GOT3 (cell line): Measurements from ENCODE around the gene SH3TC1.

Source experiments
- DNase-seq: peaks from one replicate; lab custom pipeline; 2025; ENCODE audit warnings: mixed read lengths; lab: John Stamatoyannopoulos, UW

Gene SH3TC1

DNA sequence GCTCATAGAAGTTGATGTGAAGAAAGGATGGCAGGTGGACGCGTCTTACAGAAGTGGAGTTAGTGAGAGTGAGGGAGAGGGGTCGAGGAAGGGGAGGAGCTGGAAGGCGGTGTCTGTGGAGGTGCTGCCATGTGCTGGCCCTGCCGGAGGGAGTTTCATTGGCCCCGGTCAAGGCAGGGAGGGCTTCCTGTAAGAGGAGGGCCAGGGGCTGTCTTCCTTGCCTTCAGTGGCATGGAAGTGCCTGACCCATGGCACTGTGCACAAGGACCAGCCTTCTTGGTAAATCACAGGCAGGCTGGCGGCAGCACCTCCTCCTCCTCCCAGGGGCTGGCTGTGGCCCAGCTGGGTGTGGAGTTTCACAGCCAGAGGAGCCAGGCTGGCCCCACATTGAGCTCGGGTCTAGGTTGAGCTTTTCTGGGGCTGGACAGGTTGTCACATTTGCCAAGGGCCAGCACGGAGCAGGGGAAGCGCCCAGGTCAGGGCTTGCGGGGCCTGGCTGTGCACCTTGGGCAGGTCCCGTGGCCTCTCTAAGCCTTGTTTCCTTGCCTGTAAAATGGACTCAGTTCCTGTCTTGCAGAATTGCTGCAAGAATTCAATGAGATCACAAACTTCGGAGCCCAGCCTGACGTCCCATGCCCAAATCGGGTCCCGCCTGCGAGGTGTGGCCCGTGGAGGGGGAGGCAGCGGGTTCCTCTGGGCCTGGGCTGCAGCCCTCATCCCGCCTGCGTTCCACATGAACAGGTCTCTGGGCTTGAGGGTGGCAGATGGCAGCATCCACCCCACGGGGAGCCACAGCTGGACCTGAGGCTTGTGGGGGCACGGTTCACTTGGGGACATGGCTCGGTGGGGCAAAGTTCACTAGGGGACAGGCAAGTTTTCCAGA lies 77.5 kb downstream of the SH3TC1 start:
- DNase-seq = no peak

DNA sequence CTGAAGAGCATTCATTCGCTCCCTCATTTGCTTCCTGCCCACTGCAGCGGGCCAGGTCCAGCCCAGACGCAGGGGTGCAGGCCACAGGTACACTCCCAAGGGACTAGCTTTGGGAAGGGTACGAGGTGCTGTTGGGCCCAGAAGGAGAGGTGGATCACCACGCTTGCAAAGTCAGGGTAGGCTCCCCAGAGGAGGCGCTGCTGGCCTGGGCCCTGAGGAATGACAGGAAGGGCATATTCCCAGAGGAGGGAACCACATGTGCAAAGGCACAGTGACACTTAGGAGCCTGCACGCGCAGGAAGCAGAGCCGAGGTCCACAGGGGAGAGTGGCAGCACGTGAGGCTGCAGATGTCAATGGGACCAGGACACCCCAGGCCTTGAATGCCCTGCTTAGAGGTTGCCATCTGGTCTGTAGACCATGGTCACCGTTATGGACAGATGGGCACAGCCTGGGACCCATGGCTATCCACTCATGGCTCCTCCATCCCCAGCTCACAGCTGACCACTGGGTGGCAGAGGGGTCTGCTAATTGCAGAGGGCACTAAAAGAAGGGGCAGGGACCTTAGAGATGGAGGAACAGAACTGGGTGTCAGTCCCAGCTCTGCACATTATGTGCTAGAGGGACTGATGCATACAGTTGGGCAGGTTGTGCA lies 78.4 kb downstream of the SH3TC1 start:
- DNase-seq = no peak

DNA sequence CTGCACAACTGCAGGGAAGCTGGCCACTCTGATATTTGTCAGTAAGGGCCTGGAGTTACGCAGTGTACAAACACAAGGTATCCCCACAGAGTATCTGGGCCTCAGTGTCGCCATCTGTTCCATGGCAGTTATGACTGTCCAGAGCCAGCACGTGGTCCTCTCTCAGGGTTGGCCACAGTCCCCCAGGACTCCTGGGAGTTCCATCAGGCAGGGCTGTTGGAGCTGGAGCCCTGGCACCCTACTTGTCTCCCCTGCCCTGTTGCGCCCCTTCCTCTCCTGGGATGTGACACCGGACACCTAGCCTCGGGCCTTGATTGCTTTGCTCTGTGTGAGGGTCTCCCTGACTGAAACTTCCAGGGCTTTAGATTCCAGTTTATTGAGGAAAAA lies 78.9 kb downstream of the SH3TC1 start:
- DNase-seq = no peak

DNA sequence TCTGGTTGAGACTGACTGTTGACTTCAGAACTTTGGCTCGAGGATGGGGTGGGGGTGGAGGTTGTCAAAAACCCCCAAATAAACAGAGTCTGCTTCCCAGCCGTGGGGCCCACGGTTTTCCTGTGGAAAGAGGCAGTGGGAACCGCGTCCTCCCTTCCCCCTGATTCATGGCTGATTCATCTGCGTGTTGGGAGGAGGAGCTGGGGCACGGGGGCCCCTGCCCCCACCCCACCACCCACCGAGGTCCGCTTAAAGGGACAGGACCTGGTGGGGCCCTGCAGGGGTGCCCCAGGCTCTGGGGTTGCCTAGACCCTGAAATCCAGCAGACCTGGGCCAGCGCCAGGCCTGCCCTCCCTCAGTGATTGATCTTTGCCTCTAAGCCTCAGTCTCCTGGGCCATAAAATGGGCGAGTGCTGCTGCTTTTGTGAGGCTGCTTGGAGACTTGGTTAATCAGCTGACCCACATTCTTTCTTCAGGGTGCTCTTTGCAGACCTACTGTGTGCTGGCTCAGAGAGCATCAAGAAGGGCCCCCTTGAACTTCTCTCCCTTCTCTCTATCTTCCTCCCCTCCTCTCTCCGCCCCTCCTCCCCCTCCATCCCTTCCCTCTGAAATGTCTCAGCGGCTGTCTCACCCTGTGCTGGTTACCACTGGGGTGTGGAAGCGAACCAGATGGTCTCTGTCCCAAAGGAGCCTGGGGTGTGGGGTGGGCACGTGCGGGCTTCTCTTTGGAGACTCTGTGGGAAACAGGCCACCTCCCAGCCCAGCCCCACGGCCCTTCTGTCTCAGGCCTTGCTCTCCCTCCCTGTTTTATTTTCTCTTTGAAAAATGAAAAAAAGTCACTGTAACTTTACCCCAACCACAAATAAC lies 79.6 kb downstream of the SH3TC1 start:
- no peak for DNase-seq

DNA sequence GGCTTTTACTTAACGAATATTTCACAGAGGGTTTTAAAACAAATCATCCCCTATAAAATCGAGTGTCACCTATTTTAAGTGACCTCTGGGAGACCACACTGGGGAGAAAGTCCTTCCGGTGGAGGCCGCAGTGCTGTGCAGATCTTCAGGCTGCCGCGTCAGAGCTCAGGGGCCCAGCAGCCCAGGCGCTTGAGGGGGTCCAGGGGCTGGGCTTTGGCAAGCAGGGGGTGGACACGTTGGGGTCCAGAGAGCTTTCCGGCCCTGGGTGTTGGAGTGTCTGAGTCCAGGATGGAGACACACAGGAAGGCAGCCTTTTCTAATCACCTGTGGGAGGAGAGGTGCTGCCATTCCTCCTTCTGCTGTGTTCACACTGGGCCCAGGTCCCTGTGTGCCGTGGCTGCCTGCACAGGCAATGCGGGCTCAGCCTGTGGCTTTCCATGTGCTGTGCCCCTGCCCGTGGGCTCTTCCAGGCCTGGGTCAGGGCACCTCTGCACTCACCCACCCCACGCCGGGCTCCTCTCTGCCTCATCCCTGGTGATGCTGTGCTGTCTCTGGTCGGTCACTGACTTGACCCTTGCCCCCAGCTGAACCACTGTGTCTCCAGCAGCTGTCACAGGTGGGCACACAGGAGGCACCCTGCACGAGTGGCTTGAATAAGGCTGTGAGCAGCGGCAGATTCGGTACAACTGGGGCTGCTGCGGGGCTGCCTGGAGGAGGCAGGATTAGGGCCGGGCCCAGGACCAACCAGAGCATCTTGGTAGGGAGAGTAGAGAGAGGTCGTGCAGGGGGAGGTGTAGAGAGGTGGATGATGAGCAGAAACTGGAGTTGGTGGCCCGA lies 80.4 kb downstream of the SH3TC1 start:
- DNase-seq = no peak

DNA sequence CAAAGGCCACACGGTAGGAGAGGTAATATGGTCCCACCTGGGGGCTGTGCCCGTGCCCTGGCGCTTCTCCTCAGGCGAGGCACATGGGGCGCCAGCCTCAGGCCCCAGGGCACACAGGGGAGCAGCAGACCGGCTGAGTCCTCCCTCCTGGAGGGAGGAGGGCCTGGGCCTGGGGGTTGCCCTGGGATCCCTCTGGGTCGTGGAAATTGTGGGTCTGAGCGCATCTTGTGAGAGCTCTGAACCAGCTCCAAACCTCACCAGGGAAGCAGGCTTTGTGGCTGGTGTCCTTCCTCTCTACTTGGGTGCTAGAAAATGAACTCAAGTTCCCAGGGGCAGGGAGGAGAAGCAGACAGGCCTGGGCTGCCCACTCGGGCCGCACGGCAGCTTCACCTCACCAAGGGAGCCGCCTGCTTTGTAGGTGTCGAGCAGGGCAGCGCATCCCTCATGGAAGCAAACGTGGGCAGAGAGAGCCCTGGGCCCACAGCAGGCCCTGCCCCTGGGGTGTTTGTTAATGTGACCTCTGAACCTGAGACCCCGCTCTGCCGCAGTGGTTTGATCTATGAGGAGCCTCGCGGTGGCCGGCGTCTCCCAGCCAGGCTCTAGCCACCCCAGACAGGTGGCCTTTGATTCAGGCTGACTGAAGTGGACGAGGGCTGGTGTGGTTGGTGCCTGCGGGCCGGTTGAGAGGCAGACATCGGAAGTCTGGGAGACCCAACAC lies 81.2 kb downstream of the SH3TC1 start:
- DNase-seq = no peak

DNA sequence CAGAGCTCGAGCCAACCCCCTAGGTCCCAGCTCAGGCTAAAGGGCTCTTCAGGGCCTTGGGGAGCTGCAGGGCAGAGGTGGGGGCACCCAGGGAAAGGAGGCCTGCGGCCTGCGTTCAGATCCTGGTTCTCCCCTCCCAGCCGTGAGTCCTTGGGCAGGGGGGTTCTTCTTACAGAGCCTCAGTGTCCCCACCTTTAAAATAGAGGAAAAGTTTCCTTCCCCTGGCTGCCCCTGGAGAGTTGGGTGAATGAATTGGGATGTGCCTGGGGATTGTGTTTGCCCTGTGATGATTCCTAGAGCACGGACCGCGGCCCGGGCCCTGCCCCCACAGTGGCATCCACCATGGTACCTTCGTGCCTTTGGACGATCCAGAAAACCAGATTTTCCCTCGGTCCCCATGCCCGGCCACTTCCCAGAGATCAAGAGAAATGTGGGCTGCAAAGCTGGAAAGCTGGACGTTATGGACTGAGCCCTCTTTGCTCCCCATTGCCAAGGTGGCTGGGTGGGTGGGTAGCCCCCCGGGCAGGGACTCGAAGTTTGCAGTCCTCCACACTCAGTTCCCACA lies 81.9 kb downstream of the SH3TC1 start:
- no peak for DNase-seq

DNA sequence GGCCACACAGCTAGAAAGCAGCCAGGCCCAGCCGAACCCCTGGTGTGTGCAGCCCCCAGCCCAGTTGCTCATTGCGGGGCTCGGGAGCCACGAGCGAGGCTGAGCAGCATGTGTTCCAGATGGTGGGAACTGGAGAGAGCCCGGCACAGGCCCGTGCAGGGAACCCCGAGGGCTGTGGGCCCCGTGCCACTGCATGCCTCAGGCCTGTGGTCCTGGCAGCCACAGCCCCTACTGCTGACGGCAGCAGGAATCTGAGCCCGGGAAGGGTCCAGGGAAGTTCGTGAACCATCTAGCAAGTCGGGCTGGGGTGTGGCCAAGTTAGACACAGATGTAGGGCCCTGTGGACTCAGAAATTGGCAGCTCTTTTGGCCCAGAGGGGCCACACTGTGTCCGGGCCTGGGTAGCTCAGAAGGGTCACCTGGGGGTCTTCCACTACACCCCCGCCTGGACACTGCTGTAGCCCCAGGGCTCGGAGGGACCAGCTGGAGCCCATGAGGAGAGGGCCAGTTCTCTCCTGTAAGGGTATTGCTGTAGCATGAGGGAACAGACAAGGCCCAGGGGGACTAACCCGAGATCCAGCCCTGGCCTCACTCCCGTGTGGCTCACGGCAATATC lies 82.5 kb downstream of the SH3TC1 start:
- no peak for DNase-seq

DNA sequence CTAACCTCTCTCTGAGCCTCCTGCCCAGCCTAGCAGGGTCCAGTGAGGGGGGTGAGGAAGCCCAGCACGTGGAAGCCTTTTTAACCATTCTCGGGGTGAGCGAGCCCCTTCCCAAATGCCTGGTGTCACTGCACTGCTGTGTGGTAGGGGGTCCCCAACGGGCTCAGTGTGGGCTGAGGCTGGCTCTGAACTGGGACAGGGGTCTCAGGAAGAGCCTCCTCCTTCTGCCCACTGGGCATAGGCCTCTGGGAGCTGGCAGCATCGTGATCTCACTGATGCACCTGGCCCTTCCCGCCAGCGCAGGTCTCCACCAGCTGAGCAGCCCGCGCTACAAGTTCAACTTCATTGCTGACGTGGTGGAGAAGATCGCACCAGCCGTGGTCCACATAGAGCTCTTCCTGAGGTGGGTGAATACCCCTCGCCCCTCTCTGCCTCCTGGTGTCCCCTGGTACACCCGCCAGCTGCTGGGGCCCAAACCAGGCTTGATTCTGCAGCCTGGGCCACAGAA lies 83.1 kb downstream of the SH3TC1 start:
- no peak for DNase-seq

DNA sequence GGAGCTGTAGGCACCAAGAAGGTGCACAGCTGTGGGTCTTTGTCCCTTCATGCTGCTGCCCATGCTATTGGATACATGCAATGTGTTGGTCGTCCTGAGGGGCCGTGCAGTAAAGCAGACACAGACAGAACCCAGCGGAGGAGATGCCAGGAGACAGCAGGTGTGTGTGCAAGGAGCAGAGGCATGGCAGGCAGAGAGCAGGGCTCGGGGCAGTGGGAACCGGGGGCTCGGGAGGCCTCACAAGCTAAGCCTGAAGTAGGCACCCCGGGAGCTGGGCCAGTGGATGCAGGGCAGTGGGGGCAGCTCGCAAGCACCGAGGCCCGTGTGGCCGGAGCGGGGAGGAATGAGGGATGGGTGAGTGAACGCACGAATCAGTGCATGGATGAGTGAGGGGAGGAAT lies 83.7 kb downstream of the SH3TC1 start:
- no peak for DNase-seq

DNA sequence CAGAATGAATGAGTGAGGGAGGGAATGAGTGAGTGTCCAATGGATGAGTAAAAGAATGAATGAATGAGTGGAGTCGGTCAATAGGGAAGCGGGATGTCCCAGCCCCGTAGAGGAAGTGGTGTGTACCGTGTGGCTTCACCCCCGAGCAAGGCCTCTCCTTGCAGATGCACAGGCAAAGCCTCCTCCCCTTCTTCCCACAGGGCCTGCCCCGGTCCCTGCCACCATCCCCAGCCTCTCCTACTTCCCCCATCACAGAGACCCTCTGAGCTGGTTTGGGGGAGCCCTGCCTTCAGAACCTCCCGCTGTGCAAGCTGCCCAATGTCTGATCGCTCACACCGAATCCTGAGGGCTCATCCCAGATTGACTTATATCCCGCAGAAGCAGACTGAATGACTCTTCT lies 84.1 kb downstream of the SH3TC1 start:
- no peak for DNase-seq

DNA sequence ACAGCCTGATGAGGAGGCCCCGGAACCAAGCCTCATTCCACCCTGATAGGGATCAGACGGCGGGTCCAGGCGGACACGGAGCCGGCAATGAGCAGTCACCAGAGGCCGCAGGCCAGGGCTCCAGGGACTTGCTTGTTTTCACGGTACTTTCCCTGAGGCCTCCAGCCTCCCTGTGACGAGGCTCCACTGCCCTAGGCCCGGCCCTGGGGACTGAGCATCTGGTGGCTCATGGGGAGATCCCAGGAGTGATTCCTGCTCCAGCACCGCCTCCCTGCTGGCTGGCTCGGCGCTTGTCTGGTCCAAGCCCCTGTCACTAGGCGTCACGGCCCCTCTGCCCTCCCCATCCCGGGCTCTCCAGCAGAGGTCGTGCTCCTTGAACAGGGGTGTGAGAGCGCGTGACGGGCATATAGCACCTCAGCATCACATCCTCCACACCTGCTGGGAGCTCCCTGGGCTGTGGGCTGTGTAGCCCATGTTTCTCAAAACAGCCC lies 84.6 kb downstream of the SH3TC1 start:
- no peak for DNase-seq

DNA sequence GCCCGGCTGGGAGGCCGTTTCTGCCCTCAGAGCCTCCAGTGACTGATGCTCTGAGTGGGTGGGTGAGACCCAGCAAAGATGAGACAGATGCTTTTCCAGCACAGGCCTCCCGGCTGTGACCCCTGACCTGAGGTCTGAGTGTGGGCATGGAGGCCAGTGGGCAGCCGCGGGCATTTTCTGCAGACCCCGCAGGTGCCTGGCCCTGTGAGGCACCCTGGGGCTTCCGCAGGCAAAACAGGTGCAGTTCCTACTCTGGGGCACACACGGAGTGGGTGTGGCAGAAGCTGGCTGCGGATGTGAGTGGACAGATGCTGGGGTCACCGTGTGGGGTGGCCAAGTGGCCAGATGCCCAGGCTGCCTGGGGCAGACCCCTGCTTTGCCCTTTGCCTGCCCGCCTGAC lies 85.3 kb downstream of the SH3TC1 start:
- DNase-seq = no peak

DNA sequence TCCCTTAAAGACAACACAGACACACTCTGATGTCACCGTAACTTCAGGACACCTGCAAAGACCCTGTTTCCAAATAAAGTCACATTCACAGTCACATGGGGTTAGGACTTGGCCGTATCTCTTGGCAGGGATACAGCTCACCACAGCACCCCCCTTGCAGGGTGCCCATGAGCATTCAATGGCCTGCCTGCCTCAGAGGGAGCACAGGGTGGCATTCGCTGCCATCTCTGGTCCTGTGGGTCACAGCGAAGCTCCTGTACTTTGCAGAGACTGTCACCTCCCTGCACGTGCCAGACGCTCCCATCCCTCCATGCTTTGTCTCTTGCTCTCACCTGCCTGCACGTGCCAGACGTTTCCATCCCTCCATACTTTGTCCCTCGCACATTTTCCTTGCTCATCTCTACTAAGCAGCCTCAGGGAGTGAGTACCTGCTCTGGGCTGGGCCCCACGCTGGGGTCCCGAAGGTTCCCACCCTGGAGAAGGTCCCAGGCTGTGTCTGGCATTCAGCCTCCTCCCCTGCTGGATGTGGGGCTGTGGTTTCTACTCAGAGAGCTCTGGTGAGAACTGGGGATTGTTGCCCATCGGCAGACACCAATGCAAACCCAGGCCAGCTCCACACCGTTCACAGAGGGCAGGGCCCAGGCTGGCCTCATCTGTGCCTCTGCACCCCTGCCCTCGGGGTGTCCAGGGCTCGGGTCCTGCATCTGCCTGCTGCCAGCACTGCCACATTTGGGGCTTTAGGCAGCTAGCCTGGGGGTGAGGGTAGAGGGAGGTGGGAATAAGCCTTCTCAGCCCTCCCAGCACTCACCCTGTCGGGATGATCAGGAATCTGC lies 86.3 kb downstream of the SH3TC1 start:
- no peak for DNase-seq

DNA sequence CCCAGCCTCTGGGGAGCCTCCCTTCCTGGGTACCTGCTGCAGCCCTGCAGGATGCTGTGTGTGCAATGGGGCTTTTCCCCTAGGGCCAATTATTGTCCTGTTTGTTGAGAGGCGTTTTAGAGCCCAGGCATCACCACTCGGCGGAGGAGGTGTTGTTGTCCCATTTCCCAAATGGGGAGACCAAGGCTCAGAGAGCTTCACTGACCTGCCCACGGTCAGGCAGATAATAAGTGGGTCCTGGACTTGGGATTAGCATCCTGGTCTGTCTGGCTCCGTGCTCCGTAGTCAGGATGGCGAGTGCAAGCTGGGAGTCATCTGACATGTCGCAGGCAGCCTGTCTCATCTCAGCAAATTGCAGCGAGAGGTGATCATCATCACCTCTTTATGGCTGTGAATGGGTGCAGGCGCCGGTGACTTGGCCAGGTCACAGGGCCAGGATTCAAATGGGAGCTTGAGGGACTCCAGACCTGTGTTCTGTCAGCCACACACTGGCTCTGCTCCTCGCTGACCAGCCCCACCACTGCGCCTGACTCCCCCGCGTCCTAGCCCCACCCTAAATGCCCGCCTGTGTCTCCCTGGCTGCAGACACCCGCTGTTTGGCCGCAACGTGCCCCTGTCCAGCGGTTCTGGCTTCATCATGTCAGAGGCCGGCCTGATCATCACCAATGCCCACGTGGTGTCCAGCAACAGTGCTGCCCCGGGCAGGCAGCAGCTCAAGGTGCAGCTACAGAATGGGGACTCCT lies 87.1 kb downstream of the SH3TC1 start:
- no peak for DNase-seq

DNA sequence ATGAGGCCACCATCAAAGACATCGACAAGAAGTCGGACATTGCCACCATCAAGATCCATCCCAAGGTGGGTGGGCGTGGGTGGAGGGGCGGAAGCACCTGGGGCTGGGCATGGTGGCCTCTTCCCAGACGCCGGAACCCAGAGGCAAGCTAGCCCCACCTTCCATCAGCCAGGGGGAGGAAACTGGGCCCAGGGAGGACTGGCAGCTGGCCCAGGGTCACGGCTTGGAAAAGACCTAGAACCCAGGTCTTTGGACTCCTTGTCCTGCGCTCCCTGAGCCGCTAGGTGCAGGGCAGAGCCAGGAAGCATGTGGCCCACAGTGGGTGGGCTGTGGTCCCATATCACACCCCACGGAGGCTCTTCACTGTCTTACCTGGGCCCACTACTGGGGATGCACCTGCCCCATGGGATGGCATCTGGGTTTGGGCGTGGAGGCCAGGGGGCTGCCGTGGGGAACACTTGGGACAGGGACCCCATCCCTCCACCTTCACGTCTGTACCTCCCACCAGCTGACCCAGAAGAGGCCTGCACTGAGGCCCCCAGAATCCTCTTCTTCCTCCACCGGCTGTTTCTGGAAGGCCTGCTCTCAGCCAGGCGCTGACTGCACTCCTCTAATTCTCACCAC lies 87.7 kb downstream of the SH3TC1 start:
- no peak for DNase-seq

DNA sequence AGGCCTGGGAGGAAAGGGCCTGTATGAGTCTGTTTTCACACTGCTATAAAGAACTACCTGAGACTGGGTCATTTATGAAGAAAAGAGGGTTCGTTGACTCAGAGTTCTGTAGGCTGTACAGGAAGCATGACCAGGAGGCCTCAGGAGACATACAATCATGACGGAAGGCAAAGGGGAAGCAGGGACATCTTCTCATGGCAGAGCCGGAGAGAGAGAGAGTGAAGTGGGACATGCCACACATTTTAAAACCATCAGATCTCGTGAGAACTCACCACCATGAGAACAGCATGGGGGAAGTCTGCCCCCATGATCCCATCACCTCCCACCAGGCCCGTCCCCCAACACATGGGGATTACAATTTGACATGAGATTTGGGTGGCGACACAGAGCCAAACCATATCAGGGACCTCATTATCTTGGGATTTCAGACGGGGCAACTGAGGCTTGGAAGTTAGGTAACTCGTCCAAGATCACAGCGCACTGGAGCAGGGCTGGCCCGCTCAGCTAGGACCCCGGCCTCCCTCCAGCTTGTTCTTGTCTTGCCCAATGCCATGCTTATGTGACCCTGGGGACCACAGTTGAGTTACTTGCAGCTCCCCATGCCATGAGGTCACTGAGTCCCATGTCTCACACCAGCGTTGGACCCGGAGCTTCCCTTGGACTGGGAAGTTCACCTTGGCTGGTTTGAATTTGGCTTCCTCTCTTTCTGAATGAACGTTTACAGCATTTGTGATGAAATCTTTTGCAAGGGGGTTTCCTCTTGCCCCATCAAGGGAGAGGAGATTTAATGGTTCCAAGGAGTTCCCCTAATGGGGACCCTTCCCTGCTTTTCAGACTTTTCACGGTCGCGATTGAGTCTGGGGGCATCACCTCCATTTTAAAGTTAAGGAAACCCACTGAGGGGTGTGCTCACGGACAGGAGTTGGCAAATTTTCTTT lies 88.5 kb downstream of the SH3TC1 start:
- DNase-seq = no peak
